GM19099 (cell line): ENCODE results near the gene LCTL.

Source experiments
- POLR2A ChIP-seq: IDR thresholded peaks from 3 replicates; pipeline ENCODE4 v1.6.1; 2011; ENCODE audit warnings: low read depth; ENCODE audit not compliant: insufficient read length; ENCODE audit errors: extremely low read depth

LCTL gene

DNA sequence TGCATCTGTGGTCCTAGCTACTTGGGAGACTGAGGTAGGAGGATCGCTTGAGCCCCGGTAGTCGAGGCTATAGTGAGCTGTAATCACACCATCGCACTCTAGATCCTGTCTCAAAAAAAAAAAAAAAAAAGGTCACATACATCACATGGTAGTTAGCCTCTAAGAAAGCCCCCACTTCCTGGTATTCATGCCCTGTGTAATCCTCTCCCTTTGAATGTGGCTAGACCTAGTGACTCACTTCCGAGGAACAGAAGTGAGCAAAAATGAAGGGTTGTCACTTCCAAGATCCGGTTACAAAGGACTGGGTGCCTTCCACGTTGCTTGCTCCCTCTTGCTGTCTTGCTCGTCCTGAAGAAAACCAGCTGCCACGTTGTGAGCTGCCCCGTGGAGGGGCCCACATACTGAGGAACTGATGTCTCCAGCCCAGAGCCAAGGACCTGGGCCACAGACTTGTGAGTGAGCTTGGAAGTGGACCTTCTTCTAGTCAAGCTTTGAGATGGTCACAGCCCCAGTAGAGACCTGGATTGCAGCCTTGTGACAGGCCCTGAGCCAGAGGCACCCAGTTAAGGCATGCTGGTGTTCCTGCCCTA lies 12.6 kb upstream of the LCTL start:
- no peak for TF ChIP-seq POLR2A

DNA sequence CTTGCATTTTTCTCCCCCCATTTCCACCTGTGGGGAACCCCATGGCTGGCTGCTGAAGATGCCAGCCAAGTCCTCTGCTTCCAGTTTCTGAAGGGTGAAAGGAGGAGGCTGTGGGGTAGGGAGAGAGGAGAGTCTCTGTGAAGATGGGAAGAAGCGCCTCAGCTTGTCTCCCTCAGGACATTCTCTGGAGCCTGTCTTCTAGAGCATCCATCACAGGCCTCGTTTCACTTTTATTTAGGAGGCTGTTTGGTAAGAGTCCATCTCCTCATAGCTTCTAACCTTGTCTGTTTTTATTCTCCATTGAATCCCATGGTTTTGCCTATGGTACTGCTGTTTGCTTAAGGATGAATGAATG lies 8.8 kb upstream of the LCTL start:
- TF ChIP-seq POLR2A: no peak

DNA sequence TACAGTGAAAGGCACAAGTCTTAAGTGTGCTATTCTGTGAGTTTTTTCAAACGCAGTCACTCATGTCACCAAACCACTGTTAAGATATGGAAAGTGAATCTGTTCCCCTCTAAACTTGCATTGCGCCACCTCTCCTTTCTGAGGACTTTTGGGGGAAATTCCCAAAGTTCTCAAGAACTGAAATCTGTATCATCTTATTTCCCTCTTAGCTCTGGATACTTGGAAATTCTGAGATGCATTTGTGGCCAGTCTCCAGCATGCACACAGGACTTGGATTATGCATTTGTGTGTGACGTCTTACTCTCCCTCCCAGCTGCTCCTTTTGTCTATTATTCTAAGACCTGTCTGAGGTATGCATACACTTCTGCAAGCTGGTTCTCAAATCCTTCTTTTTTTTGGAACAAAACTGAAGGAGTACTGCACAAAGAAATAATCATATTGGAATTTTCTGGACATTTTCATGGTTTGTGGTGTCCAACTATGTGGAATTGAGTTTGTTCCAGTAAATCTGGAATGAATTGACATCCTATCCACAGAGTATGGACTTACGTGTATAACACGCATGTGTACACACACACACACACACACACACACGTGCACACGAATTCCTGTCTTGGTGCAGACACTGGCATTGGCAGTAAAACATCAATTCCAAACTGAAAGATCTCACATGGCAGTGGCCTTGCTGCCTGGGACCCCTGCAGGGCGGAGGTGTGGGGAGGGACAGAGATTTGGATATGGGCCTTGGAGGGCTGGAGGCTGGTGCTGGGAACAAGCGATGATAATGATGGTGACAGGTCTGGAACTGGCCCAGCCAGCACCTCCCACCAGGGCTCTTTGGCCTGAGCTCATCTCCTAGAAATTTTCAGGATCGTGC lies 8.2 kb upstream of the LCTL start:
- TF ChIP-seq POLR2A: no peak

DNA sequence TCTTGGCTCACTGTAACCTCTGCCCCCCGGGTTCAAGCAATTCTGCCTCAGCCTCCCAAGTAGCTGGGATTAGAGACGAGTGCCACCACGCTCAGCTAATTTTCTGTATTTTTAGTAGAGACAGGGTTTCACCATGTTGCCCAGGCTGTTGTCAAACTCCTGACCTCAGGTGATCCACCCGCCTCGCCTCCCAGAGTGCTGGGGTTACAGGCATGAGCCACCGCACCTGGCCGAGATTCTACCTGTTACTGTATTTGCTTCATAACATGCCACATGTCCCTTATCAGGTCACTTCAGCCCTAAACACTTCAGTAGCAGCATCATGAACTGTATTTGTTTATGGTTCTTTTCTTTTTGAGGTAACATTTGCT lies 7.5 kb upstream of the LCTL start:
- no peak for TF ChIP-seq POLR2A

DNA sequence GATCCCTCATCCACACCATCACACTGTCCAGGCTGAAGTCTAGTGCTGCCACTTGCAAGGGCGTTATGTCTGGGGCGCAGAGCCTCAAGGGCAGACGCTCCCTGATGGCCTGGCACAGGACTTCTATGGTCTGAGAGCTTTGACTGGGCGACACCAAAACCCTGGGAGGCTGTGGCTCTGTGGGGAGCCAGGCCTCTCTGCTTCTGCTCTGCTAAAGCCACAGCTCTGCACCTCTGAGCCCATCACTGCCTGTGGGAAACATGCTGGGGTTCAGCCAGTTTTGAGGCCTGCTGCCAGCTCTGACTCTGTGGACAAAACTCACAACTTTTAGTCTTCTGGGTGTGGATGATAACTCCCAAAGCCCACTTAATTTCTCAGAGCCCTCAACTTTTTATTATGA lies 6.3 kb upstream of the LCTL start:
- TF ChIP-seq POLR2A: no peak

DNA sequence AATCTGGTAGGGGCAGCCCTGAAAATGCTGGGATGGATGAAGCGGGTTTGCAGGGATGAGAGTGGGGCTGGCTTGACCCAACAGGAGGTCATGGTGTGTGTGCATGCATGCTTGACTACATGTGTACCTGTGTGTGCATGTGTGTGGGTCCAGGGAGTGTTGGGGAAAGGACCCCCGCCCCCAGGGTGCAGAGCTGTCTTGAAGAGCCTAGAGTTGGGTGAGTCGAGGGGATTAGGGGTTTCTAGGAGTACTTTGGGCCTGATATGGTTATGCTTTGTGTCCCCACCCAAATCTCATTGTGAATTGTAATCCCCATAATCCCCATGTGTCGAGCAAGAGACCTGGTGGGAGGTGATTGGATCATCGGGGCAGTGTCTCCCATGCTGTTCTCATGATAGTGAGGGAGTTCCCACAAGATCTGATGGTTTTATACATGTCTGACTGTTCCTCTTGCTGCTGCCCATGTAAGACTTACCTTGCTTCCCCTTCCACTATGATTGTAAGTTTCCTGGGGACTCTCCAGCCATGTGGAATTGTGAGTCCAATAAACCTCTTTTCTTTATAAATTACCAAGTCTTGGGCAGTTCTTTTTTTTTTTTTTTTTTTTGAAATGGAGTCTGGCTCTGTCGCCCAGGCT lies 5.2 kb upstream of the LCTL start:
- no peak for TF ChIP-seq POLR2A

DNA sequence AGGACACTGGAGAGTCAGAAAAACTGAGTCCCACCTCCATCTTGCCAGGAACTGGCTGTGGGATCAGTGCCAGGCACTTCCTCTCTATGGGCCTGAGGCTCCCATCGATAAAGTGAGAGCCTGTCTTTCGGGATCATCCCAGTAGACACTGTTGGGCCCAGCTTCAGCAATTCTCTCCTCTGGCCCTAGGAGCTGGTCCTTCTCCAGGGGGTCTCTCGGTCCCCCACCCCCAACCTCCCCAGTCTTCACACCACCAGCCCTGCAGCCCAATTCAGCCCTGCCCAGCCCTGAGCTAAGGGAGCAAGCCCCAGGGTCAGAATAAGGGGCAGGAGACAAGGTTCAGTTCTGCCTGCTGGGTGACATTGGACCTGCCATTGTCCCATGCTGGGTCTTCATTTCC lies 4.5 kb upstream of the LCTL start:
- no peak for TF ChIP-seq POLR2A

DNA sequence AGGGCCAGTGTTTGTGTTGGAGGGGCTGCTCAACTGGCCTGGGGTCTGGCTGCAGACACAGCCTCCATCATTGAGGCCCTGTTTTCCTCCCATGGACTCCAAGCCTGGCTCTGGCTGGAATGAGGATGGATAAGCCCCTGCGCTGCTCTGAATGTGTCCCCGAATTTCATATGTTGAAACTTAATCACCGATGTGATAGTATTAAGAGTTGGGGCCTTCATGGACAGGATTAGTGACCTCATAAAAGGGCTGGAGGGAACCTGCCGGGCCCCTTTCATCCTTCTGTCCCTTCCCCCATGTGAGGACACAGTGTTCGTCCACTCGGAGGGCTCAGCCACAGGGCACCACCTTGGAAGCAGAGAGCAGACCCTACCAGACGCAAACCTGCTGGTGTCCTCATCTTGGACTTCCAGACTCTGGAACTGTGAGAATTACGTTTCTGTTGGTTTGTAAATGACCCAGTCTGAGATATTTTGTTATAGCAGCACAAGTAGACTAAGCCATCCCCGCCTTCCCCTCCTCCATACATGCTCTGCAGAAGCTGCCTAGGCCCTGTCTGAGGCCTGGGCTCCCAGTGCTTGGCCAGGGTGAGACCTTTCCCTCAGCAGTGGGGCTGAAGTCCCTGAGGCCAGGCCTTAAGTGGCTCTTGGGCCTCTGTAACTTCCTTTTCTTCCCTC lies 3.8 kb upstream of the LCTL start:
- no peak for TF ChIP-seq POLR2A

DNA sequence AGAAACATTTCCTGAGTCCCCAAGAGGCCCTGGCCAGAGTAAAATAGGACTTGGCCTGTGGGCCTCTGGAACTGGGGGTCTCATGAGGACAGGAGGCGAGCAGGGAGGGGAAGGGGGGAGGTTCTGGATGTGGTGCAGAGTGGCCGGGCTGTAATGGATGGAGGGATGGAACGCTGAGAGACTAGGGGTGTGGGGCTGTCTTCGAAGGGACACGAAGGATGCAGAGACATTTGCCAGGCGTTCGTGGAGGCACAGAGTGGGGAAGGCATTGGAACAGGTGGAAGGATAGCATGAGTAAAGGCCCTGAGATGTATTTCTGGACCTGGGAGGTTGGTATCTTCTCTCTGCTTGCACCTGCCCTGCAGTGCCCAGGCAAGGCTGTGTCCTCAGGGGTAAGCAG lies 2.1 kb upstream of the LCTL start:
- no peak for TF ChIP-seq POLR2A

DNA sequence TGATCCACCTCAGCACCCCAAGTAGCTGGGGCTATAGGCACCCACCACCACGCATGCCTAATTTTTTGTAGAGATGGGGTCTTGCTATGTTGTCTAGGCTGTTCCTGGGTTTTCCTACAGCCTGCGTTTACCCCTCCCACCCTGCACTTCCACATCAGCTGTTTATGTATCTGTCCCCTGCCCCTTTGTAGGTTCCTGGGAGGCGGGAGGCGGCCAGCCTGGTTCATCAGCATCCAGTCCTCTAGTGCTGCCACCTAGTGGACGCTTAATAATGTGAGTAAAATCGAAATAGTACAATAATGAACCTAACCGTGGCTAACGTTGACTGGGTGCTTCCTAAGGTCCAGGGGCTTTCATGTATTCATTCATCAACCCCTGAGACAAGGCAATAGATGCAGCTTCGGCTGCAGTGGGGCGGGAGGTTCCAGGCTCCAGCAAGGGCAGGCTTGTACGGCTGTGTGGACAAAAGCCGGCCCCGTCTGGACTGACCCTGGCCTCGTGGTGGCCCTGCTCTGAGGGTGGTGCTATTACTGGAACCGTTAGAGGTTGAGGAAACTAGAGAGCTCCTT lies 1.2 kb upstream of the LCTL start:
- TF ChIP-seq POLR2A: no peak

DNA sequence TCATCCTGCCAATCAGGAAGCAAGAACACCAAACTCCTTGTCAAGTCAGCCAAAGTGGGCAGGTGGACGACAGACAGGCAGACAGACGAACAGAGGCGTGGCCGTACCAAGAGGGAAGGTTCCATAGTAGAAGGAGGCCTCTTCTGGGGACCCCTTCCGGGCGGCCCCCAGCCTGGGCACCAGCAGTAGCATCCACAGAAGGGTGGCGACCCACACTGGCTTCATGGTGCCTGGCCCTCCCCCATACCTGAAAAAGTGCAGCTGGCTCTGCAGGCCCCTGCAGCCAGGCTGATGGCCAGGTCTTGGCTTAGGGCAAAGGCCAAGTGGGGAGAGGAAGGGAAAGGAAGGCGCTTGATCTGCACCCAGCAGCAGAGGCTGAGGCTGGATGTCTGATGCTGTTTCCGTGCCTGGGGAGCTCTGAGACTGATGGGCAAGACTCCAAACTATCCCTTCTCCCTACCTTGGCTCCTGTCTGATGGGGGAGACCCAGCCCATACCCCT lies 607 bp downstream of the LCTL start:
- no peak for TF ChIP-seq POLR2A

DNA sequence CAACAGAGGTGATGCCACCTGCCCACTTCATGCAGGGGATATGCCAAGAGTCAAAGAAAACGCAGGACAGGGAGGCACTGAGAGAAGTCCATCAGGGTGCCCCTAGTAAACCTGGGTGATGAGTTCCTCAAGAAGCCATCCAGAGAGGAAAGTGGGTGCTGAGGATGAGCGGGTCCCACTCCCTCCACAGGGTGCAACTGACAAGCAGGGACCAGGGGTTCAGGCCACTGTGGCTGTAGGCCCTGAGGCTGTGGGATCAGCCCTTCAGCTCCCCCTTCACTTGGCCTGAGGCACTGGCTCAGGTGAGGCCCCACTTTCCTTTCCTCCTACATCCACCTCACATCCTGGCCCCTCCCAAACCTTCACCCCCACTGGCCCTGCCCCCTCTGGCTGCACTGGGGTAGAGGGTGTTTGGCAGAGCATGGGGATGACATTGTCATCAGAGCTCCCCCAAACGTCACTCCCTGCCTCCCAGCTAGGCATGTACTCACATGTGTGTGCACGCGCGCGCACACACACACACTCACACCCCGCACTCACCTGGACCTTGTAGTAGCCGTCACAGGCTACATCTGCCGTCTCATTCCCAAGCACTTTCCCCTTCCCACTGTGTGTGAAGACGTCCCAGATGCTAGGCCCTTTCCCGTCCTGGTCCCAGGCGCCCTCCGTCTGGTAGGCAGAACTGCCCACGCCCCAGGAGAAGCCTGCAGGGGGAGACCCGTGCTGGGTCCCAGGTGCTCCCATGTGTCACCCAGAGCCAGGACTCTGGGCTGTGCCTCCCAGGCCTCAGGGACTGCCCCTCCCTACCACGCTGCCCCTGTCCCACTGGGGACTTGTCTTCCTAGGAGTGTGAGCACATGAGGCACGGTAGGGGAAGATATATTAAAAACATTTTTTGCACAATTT lies 1.4 kb downstream of the LCTL start:
- no peak for TF ChIP-seq POLR2A

DNA sequence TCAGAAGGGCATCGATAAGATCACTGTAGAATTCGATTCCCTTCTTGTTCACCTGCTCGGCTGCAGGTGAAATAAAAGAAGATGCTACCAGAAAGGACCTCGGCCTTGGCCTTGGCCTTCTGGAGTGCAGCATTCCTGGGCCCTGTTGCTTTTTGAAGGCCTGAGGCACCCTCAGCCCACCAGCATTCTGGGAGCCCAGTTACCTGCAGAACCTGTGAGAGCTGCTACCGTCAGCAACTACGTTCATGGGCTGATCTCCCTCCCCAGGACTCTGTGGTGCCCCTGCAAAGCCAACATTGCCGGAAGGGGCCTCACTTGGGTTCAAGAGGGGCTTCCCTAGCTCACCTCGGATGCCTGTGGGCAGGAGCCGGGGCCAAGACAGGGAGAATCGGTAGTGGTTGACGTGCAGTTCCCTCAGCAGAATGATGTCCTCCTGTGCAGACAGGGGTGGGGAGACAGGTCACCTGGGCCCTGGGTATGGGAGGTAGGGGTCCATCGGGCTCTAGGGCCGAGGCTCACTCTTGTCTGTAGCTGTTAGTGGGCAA lies 2.2 kb downstream of the LCTL start:
- TF ChIP-seq POLR2A: no peak

DNA sequence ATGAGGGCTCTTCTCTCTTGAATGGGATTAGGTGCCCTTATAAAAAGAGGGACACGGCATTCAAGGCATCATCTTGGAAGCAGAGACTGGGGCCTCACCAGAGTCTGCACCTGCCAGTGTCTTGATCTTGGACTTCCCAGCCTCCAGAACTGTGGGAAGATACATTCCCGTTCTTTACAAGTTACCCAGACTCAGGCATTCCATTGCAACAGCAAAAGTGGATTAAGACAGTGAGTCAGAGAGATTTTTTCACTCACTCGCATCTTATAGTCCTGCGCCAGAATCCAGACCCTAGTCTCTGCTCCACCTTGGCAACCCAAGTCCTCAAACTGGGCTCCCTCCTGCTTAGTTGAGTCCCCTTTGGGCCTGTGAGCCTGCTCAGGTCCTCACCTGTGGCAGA lies 2.7 kb downstream of the LCTL start:
- TF ChIP-seq POLR2A: no peak
